Hepatocyte (in vitro differentiated cells): ENCODE measurements around the gene CCDC13.

Experiments used
- CTCF ChIP-seq: fragments of 200-600 bp; sonication (generic); IDR thresholded peaks from 2 replicates; pipeline ENCODE4 v1.5.1; 2016; ENCODE audit warnings: antibody characterized with exemption, mild to moderate bottlenecking; ENCODE audit not compliant: poor library complexity
- EZH2 ChIP-seq: fragments of 200-600 bp; sonication (generic); IDR thresholded peaks from 2 replicates; pipeline ENCODE4 v1.6.1; 2016; ENCODE audit warnings: antibody characterized with exemption, mild to moderate bottlenecking, borderline replicate concordance
- EZH2phosphoT487 ChIP-seq: fragments of 200-600 bp; sonication (generic); IDR thresholded peaks from one replicate; pipeline ENCODE4 v1.6.1; 2018; ENCODE audit warnings: antibody characterized with exemption, mild to moderate bottlenecking, low read depth, moderate library complexity; ENCODE audit not compliant: unreplicated experiment, severe bottlenecking

DNA sequence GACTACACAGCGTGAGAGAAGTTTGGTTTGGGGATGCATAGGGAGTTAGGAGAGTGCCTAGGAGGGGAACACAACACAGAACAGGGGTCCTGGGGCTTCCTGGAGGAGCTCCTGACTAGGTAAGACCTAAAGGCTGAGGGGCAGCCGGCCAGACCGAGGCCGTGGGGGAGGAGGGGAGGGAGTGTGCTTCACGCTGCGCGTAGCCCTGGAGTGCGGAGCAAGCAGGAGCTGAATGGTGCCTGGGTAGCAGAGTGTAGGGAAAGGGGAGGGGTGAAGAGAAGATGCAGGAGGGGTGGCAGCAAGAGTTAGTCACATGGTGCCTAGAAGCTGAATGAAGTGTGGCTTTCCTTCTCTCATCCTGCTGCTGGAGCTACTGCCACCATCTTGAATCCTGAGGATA is 38.0 kb downstream of the CCDC13 start:
- no peak for TF ChIP-seq CTCF
- no peak for TF ChIP-seq EZH2phosphoT487
- no peak for TF ChIP-seq EZH2
